22Rv1 (cell line): ENCODE results near the gene USP15.

Experiments used
- ZFX ChIP-seq: fragments of 450-650 bp; IDR thresholded peaks from 2 replicates; pipeline ENCODE4 v1.6.1; 2017; ENCODE audit warnings: antibody characterized with exemption, borderline replicate concordance
- TF ChIP-seq, protein P1 (sequence below): fragments of 450-650 bp; IDR thresholded peaks from 2 replicates; pipeline ENCODE4 v1.5.1; 2017; ENCODE audit warnings: mild to moderate bottlenecking

DNA sequence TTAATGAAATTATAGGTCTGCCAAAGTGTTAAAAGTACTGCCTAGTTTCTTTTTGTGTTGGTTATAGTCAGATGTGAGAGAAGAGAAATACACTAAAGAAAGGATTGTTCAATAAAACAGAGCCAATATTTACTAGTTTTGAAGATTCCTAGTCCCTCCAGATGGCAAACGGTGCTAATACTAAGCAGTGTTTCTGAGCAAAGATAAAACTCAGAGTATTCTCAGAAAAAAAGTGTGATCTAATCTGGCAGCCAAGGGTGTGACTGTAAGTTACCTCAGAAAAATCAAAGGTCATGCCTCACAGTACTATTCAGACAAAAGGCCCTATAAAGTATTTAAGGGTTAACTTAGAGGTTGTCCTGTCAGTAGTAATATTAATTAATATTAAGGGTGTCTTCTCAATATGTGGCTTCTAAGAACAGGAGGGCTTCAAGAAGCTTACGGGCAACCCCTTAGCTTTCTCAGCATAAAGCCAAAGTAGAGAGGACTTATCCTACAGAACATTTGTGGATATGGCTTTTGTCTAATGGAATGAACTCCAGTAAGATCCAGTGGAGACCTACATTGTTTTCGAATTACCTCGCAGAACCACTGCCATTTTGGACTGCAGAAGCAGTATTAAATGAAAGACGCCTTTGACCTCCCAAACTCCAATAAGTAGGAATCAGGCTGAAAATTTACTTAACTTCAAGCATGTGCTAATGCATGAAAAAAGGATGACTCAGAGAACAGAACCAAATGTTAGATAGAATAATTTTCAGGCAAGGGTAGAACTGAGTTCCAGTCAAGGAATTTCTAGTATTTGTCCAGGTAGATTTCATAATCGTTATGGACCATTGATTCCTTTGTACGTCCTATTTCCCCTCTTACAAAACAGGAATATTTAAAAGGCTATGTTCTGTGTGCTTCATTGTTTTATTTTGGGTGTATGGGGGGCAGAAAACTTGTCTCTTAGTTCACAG, 46.6 kb downstream of the USP15 start:
- TF ChIP-seq, protein P1, sequence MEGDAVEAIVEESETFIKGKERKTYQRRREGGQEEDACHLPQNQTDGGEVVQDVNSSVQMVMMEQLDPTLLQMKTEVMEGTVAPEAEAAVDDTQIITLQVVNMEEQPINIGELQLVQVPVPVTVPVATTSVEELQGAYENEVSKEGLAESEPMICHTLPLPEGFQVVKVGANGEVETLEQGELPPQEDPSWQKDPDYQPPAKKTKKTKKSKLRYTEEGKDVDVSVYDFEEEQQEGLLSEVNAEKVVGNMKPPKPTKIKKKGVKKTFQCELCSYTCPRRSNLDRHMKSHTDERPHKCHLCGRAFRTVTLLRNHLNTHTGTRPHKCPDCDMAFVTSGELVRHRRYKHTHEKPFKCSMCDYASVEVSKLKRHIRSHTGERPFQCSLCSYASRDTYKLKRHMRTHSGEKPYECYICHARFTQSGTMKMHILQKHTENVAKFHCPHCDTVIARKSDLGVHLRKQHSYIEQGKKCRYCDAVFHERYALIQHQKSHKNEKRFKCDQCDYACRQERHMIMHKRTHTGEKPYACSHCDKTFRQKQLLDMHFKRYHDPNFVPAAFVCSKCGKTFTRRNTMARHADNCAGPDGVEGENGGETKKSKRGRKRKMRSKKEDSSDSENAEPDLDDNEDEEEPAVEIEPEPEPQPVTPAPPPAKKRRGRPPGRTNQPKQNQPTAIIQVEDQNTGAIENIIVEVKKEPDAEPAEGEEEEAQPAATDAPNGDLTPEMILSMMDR, result no peak
- no peak for TF ChIP-seq ZFX
